HCT116 (cell line): ENCODE results near the gene ERGIC1. TPM values are rescaled to one million over a fixed set of nuclear protein-coding genes. Genes with fewer than 3 reads are reported as not detected.

ENCODE experiments used
- ATAC-seq: fragments of 200-7000 bp; cut with Tn5 transposase; 2 replicates; pipeline ENCODE4 v1.9.1; 2020; ENCODE audit warnings: mild to moderate bottlenecking, moderate library complexity
- BruUV-seq: library from RNA; stranded (reverse); fragments of 400-500 nt; replicated peaks from 2 replicates; lab custom pipeline; 2021; lab: Mats Ljungman, UMichigan
- CTCF ChIA-PET: fragments of 300-600 bp; sonication (Branson Sonifier 250); formaldehyde crosslinking; loops from one replicate; lab custom pipeline; 2021; ENCODE audit warnings: antibody characterized with exemption; lab: Charles Lee
- POLR2A ChIA-PET: fragments of 300-600, 350-600 bp; sonication (Branson Sonifier 250); formaldehyde crosslinking; loops from one replicate; lab custom pipeline; 2021; ENCODE audit warnings: antibody characterized with exemption; lab: Charles Lee
- RAD21 ChIA-PET, 2 experiments: fragments of 300-600 bp; sonication (Branson Sonifier 250); formaldehyde crosslinking; loops; one replicate each; lab custom pipeline; 2023; ENCODE audit warnings: low total read pairs in 2 of 2; ENCODE audit not compliant: uncharacterized antibody in 2 of 2, unreplicated experiment in 2 of 2, low non-redundant PET in 1 of 2; lab: Charles Lee
- DNase-seq: peaks from one replicate; pipeline ENCODE4 v3.0.0-alpha.2; 2010; ENCODE audit warnings: low read depth, low spot score
- H2AFZ ChIP-seq: fragments of 200-600 bp; shearing (Covaris generic), sonication (generic); 2 replicates; pipeline ENCODE4 v1.6.1; 2017; ENCODE audit warnings: low read depth, mixed run types, mixed read lengths, antibody characterized with exemption, low read length; ENCODE audit not compliant: poor library complexity, severe bottlenecking
- H3K27ac ChIP-seq: 2 replicates; pipeline ENCODE4 v1.5.1; 2012; ENCODE audit warnings: low read depth, low read length
- H3K27me3 ChIP-seq: fragments of 200-600 bp; sonication (generic); 2 replicates; pipeline ENCODE4 v1.6.1; 2016; ENCODE audit warnings: mixed run types, low read length, mixed read lengths; ENCODE audit not compliant: insufficient read depth
- H3K36me3 ChIP-seq, 2 experiments: fragments of 200-500 bp in 1 of 2; fragments of 200-600 bp in 1 of 2; sonication (Bioruptor generic) in 1 of 2; sonication (generic) in 1 of 2; 2 replicates each; pipeline versions ENCODE4 v1.5.1 to v1.6.1; 2014 to 2016; ENCODE audit warnings: low read length in 2 of 2, inconsistent platforms in 1 of 2, mixed read lengths in 1 of 2, mixed run types in 1 of 2; ENCODE audit not compliant: insufficient read depth in 2 of 2, control insufficient read depth in 1 of 2
- H3K4me1 ChIP-seq, 2 experiments: fragments of 200-600 bp in 1 of 2; sonication (generic) in 1 of 2; 2 replicates each; pipeline versions ENCODE4 v1.5.1 to v1.6.1; 2012 to 2017; ENCODE audit warnings: low read length in 2 of 2, inconsistent platforms in 1 of 2, mild to moderate bottlenecking in 1 of 2, mixed read lengths in 1 of 2, mixed run types in 1 of 2, moderate library complexity in 1 of 2; ENCODE audit not compliant: insufficient read depth in 2 of 2, control insufficient read depth in 1 of 2
- H3K4me2 ChIP-seq: fragments of 200-600 bp; sonication (generic); 2 replicates; pipeline ENCODE4 v1.6.1; 2017; ENCODE audit warnings: mixed run types, low read length, mixed read lengths
- H3K4me3 ChIP-seq, 2 experiments: fragments of 200-600 bp in 1 of 2; sonication (generic) in 1 of 2; replicated peaks in 1 of 2; 2 replicates each; pipeline ENCODE4 v1.5.1; 2011 to 2016; ENCODE audit warnings: low read length in 2 of 2, control low read depth in 1 of 2, low read depth in 1 of 2, mild to moderate bottlenecking in 1 of 2, mixed read lengths in 1 of 2, mixed run types in 1 of 2
- H3K79me2 ChIP-seq: fragments of 200-600 bp; sonication (generic); 2 replicates; pipeline ENCODE4 v1.6.1; 2017; ENCODE audit warnings: mild to moderate bottlenecking, mixed run types, low read length, moderate library complexity, mixed read lengths; ENCODE audit not compliant: insufficient read depth
- H3K9ac ChIP-seq: fragments of 200-600 bp; sonication (generic); 2 replicates; pipeline ENCODE4 v1.6.1; 2016; ENCODE audit warnings: low read length, mixed read lengths
- H3K9me2 ChIP-seq: fragments of 200-600 bp; sonication (generic), shearing (Covaris generic); 2 replicates; pipeline ENCODE4 v1.6.1; 2017; ENCODE audit warnings: mixed run types, mild to moderate bottlenecking, moderate library complexity; ENCODE audit not compliant: insufficient read depth
- H3K9me3 ChIP-seq, 2 experiments: fragments of 200-500 bp in 1 of 2; fragments of 200-600 bp in 1 of 2; sonication (Bioruptor generic) in 1 of 2; sonication (generic) in 1 of 2; 2 replicates each; pipeline ENCODE4 v1.6.1; 2014 to 2017; ENCODE audit warnings: low read length in 2 of 2, mixed read lengths in 2 of 2, inconsistent platforms in 1 of 2, low read depth in 1 of 2, mild to moderate bottlenecking in 1 of 2, mixed run types in 1 of 2, moderate library complexity in 1 of 2; ENCODE audit not compliant: control insufficient read depth in 1 of 2, insufficient read depth in 1 of 2
- H4K20me1 ChIP-seq: fragments of 200-600 bp; sonication (generic), shearing (Covaris generic); 2 replicates; pipeline ENCODE4 v1.6.1; 2017; ENCODE audit warnings: mixed run types, mild to moderate bottlenecking, moderate library complexity; ENCODE audit not compliant: insufficient read depth
- CBX3 ChIP-seq: IDR thresholded peaks from 2 replicates; pipeline ENCODE4 v1.6.1; 2012; ENCODE audit warnings: low read depth
- CEBPB ChIP-seq: IDR thresholded peaks from 2 replicates; pipeline ENCODE4 v1.6.1; 2012; ENCODE audit warnings: low read depth
- ELF1 ChIP-seq: IDR thresholded peaks from 2 replicates; pipeline ENCODE4 v1.6.1; 2012; ENCODE audit warnings: low read depth, borderline replicate concordance
- EZH2 ChIP-seq: fragments of 200-600 bp; sonication (generic); IDR thresholded peaks from 2 replicates; pipeline ENCODE4 v1.6.1; 2017; ENCODE audit warnings: antibody characterized with exemption, mixed run types
- EZH2phosphoT487 ChIP-seq: fragments of 200-600 bp; IDR thresholded peaks from 2 replicates; pipeline ENCODE4 v1.6.1; 2018; ENCODE audit warnings: antibody characterized with exemption, borderline replicate concordance
- POLR2AphosphoS5 ChIP-seq: IDR thresholded peaks from 2 replicates; pipeline ENCODE4 v1.6.1; 2011; ENCODE audit warnings: mild to moderate bottlenecking, low read depth, low read length, moderate library complexity
- RAD21 ChIP-seq: IDR thresholded peaks from 2 replicates; pipeline ENCODE4 v1.6.1; 2012; ENCODE audit warnings: low read depth, mild to moderate bottlenecking
- SIN3A ChIP-seq: IDR thresholded peaks from 2 replicates; pipeline ENCODE4 v1.6.1; 2012; ENCODE audit warnings: low read depth
- SRF ChIP-seq: IDR thresholded peaks from 2 replicates; pipeline ENCODE4 v1.6.1; 2012; ENCODE audit warnings: low read depth
- YY1 ChIP-seq: IDR thresholded peaks from 2 replicates; pipeline ENCODE4 v1.6.1; 2011; ENCODE audit warnings: low read length, low read depth, moderate library complexity, mild to moderate bottlenecking; ENCODE audit not compliant: insufficient replicate concordance; ENCODE audit errors: extremely low read depth
- ZNF274 ChIP-seq: fragments of 200-500 bp; sonication (Bioruptor generic); IDR thresholded peaks from 2 replicates; pipeline ENCODE4 v1.6.1; 2014; ENCODE audit warnings: mild to moderate bottlenecking, low read depth, low read length, inconsistent platforms
- intact Hi-C: fragments of 100-400 bp; cut with micrococcal nuclease; formaldehyde crosslinking; loops from 2 replicates; pipeline ENCODE4 v1.10.0; 2022
- total RNA-seq: library from RNA; stranded (reverse); gene quantifications from one replicate; pipeline ENCODE4 v1.2.1, GENCODE V29; 2021; ENCODE audit not compliant: unreplicated experiment
- TF ChIP-seq, protein P1 (sequence below): IDR thresholded peaks from 2 replicates; pipeline ENCODE4 v1.6.1; 2012

The ERGIC1 gene
- total RNA-seq, 1 experiment from 2014 or later = 73.3 TPM

DNA sequence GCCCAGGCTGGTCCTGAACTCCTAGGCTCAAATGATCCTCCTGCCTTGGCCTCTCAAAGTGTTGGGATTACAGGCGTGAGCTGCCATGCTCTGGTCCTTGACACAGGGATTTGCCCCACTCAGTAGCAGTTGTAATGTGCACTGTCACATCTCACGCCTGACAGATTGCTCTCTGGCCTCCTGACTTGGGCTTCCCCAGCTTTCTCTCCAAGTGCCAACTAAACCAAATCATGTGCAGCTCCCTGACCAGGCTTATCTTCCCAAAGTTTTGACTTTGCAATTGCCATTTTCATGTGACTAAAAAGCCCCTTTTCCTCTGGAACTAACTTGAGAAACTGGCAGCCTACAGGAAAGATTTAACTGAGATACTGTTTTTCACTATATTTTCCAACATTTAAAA, 135.9 kb downstream of the ERGIC1 start:
- BruUV-seq = no TSS peak
- H3K4me1 ChIP-seq = no peaks in the 10 kb centered on the region
- H3K27me3 ChIP-seq = no peaks in the 10 kb centered on the region
- no peak overlapping the region for H3K27ac ChIP-seq
- H2AFZ ChIP-seq = no peak overlapping the region
- intact Hi-C loops = no loop called here
- H3K4me2 ChIP-seq = no peak overlapping the region
- no peak overlapping the region for H3K9ac ChIP-seq
- RAD21 ChIA-PET = no interaction called here
- CTCF ChIA-PET = no interaction called here
- H3K79me2 ChIP-seq = 0 out of 2 replicates have a peak, but pooled peaks cover 3% of the 10 kb centered on the region
- no peak for TF ChIP-seq CBX3
- no peak for TF ChIP-seq SRF
- no peak for TF ChIP-seq YY1
- no peak for TF ChIP-seq CEBPB
- TF ChIP-seq ELF1 = no peak
- no peak for TF ChIP-seq EZH2
- no peak for TF ChIP-seq SIN3A
- H3K4me3 ChIP-seq = no peak overlapping the region
- ATAC-seq = no peak
- H4K20me1 ChIP-seq = no peaks in the 10 kb centered on the region
- POLR2A ChIA-PET = no interaction called here
- H3K9me3 ChIP-seq = no peaks in the 10 kb centered on the region
- DNase-seq = no peak
- H3K36me3 ChIP-seq = peaks cover 4 to 9% of the 10 kb centered on the region in 2 experiments; a peak in 2 of 4 replicates
- no peaks in the 10 kb centered on the region for H3K9me2 ChIP-seq

DNA sequence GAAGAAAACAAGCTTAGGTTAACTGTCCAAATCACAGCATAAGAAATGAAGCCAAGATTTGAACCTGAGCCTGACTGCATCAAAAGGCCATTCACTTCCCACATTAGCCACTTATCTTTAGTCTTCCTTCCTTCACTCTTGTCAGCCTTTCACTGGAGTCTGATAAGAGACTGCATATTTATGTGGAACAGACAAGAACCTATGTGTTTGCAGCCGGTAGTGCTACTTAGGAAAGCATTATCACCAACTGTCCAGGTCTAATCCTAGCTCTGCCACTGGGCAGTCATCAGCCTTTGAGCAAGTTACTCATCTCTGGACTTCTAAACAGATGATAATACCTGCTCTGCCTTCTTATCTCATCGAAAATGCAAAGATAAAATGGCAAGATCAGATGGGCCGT, 137.4 kb downstream of the ERGIC1 start:
- ChIA-PET RAD21 (interaction anchor here in 1 of 2 experiments (1.6 kb wide), 1 partner anchor 265 kb away, joined by 3 read pairs; no protein-coding TSS in a partner anchor), POLR2A (no interaction called here)
- no peaks in the 10 kb centered on the region for H3K9me2 ChIP-seq
- no peaks in the 10 kb centered on the region for H3K9me3 ChIP-seq
- no TSS peak for BruUV-seq
- H3K4me1 ChIP-seq = no peaks in the 10 kb centered on the region
- intact Hi-C loops = no loop called here
- DNase-seq (no peak), ATAC-seq (no peak)
- H3K36me3 ChIP-seq = peaks cover 4 to 6% of the 10 kb centered on the region in 2 experiments; a peak in 2 of 4 replicates
- no peak overlapping the region for H3K9ac ChIP-seq
- 0 out of 2 replicates have a peak, but pooled peaks cover under 1% of the 10 kb centered on the region for H3K79me2 ChIP-seq
- H2AFZ ChIP-seq = no peak overlapping the region
- no peak for TF ChIP-seq EZH2
- TF ChIP-seq, protein P1, sequence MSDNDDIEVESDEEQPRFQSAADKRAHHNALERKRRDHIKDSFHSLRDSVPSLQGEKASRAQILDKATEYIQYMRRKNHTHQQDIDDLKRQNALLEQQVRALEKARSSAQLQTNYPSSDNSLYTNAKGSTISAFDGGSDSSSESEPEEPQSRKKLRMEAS = no peak
- no peak for TF ChIP-seq RAD21
- no peak for TF ChIP-seq ZNF274
- TF ChIP-seq POLR2AphosphoS5 = no peak
- TF ChIP-seq EZH2phosphoT487 = no peak
- TF ChIP-seq, all 23 proteins: peak for 0
- Histone ChIP-seq H3K4me3 (no peak overlapping the region), H3K27ac (no peak overlapping the region), H3K4me2 (no peak overlapping the region), H4K20me1 (no peaks in the 10 kb centered on the region), H3K27me3 (no peaks in the 10 kb centered on the region)
- CTCF ChIA-PET = no interaction called here
